ENCODE data around the gene SDK2.

Gene SDK2

DNA sequence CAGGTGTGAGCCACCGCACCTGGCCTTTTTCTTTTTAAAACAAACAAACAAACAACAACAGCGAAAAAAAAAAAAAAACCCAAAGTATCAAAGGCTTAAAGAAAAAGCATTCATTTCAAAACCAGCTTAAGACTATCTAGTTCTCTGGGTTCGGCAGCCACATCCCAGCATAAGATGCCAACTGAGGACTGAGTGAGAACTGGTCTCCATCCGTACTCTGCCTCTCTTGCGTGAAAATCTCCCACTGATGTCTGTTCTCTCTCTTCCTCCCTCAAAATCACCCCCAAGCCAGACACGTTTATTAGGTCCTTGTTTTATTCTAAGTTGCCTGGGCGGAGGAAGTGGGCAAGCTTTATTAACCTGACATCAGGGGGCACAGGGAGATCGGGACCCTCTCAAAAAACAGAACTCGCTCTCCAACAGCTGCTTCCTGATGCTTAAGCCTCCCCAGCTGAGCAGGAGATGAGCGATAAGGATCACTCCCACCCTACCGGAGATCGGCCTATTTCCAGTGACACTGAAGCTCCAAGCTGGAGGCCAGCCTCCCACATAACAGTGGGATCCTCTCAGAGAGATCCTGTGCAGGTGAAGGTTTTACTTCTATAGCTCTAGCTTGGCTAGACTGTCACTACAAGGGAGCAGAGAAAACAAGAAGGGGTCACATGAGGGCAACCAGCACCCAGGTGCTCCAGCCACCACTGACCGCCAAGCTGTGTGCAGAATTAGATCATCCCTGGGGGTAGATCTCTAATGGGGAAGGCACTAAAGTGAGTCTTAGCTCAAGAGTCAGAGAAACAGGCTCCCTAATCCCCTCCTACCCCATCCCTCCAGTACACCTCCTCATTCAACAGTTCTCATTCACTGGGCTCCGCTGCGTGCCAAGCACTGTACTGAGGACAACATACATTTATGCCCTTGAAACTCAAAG lies 346.0 kb downstream of the SDK2 start:
- peaks cover 11 to 20% of the 10 kb centered on the region in 2 donors for H3K4me1 ChIP-seq (ENCODE audit: control insufficient read depth in 2 of 2, insufficient read depth in 2 of 2, low read length in 2 of 2)
- no peaks in the 10 kb centered on the region for H3K27me3 ChIP-seq (ENCODE audit: control insufficient read depth in 2 of 2, insufficient read depth in 2 of 2, low read length in 2 of 2)
- no peak overlapping the region for H3K27ac ChIP-seq (ENCODE audit: low read depth in 2 of 2, low read length in 2 of 2)
- H3K4me3 ChIP-seq (ENCODE audit: low read length in 2 of 2): no peak overlapping the region
- H3K9me3 ChIP-seq (ENCODE audit: control insufficient read depth in 2 of 2, low read length in 2 of 2): no peaks in the 10 kb centered on the region
- H3K9ac ChIP-seq (ENCODE audit: low read depth in 1 of 2, low read length in 2 of 2): no peak overlapping the region
- peaks cover 3 to 5% of the 10 kb centered on the region in 2 donors for H3K36me3 ChIP-seq (ENCODE audit: control insufficient read depth in 2 of 2, insufficient read depth in 2 of 2, low read length in 2 of 2)

DNA sequence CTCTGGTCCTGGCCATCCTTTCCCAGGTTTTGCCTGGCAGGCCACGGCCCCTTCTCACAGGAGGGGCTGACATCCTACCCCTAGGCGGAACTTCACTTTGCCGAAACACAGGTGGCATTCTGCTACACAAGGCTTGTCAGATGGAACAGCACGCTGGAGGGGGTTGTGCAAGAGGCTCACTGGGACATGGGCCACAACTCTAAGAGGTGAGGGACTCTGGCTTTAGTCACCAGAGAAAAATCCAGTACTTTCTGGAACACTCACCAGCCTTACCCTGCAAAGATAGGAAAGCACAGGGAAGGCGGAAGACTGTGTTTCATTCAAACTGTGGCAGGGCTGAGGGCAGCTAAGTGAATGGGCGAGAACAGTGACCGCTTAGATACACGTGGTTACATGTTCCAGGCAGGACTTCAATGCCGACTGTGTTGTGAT lies 350.7 kb downstream of the SDK2 start:
- H3K9ac ChIP-seq (ENCODE audit: low read depth in 1 of 2, low read length in 2 of 2): no peak overlapping the region
- peaks cover 1 to 2% of the 10 kb centered on the region in 2 donors for H3K36me3 ChIP-seq (ENCODE audit: control insufficient read depth in 2 of 2, insufficient read depth in 2 of 2, low read length in 2 of 2)
- H3K27me3 ChIP-seq (ENCODE audit: control insufficient read depth in 2 of 2, insufficient read depth in 2 of 2, low read length in 2 of 2): no peaks in the 10 kb centered on the region
- H3K4me1 ChIP-seq (ENCODE audit: control insufficient read depth in 2 of 2, insufficient read depth in 2 of 2, low read length in 2 of 2): peaks cover 43 to 52% of the 10 kb centered on the region in 2 donors
- no peaks in the 10 kb centered on the region for H3K9me3 ChIP-seq (ENCODE audit: control insufficient read depth in 2 of 2, low read length in 2 of 2)
- no peak overlapping the region for H3K4me3 ChIP-seq (ENCODE audit: low read length in 2 of 2)
- H3K27ac ChIP-seq (ENCODE audit: low read depth in 2 of 2, low read length in 2 of 2): no peak overlapping the region

DNA sequence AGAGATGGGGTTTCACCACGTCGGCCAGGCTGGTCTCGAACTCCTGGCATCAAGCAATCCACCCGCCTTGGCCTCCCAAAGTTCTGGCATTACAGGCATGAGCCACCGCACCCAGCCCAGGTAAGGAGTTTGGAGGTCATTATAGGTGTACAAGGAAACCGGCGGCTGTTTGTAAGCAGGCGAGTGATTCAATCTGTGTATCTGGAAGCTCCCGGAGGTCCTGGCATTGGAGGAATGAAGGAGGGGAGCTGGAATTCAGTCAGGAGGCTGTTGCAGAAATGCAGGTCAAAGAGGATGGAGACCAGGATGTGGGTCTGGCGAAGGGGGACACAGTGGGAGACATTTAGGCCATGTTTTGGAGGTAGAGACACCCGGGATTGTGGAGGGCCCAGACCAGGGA lies 351.2 kb downstream of the SDK2 start:
- H3K36me3 ChIP-seq (ENCODE audit: control insufficient read depth in 2 of 2, insufficient read depth in 2 of 2, low read length in 2 of 2): peaks cover 0 to 2% of the 10 kb centered on the region in 2 donors
- no peak overlapping the region for H3K4me3 ChIP-seq (ENCODE audit: low read length in 2 of 2)
- H3K27me3 ChIP-seq (ENCODE audit: control insufficient read depth in 2 of 2, insufficient read depth in 2 of 2, low read length in 2 of 2): no peaks in the 10 kb centered on the region
- H3K9me3 ChIP-seq (ENCODE audit: control insufficient read depth in 2 of 2, low read length in 2 of 2): no peaks in the 10 kb centered on the region
- H3K9ac ChIP-seq (ENCODE audit: low read depth in 1 of 2, low read length in 2 of 2): no peak overlapping the region
- H3K4me1 ChIP-seq (ENCODE audit: control insufficient read depth in 2 of 2, insufficient read depth in 2 of 2, low read length in 2 of 2): peaks cover 45 to 51% of the 10 kb centered on the region in 2 donors
- no peak overlapping the region for H3K27ac ChIP-seq (ENCODE audit: low read depth in 2 of 2, low read length in 2 of 2)

DNA sequence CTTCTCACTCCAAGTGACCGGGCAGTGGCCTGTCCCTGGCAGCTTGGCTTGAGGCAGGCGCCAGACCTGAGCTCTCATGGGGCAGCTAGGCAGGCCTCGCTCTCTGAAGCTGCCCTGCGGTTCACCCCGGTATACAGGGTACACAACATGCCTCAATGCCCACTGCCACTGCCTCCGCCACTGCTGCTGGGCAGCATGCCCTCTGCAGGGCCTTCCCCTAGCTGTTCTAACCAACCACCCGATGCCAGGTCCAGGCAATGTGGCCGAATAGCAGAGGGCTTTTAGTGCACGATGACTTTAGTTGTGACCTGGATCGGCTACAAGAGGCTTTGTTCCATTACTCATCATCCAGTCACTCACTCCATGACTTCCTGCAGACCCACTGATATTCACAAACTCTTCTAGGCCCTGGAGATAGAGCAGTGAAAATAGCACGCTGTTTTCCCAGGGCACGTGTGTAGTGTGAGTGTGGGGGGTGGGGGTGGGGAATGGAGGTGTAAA lies 352.2 kb downstream of the SDK2 start:
- no peaks in the 10 kb centered on the region for H3K9me3 ChIP-seq (ENCODE audit: control insufficient read depth in 2 of 2, low read length in 2 of 2)
- peaks cover 0 to 2% of the 10 kb centered on the region in 2 donors for H3K36me3 ChIP-seq (ENCODE audit: control insufficient read depth in 2 of 2, insufficient read depth in 2 of 2, low read length in 2 of 2)
- H3K27ac ChIP-seq (ENCODE audit: low read depth in 2 of 2, low read length in 2 of 2): peak overlapping the region; percentile 67 to 80
- H3K9ac ChIP-seq (ENCODE audit: low read depth in 1 of 2, low read length in 2 of 2): peak overlapping the region; percentile 24 to 41
- H3K4me3 ChIP-seq (ENCODE audit: low read length in 2 of 2): peak overlapping the region in 1 of 2 donors; percentile 19
- no peaks in the 10 kb centered on the region for H3K27me3 ChIP-seq (ENCODE audit: control insufficient read depth in 2 of 2, insufficient read depth in 2 of 2, low read length in 2 of 2)
- peaks cover 46 to 57% of the 10 kb centered on the region in 2 donors for H3K4me1 ChIP-seq (ENCODE audit: control insufficient read depth in 2 of 2, insufficient read depth in 2 of 2, low read length in 2 of 2)

DNA sequence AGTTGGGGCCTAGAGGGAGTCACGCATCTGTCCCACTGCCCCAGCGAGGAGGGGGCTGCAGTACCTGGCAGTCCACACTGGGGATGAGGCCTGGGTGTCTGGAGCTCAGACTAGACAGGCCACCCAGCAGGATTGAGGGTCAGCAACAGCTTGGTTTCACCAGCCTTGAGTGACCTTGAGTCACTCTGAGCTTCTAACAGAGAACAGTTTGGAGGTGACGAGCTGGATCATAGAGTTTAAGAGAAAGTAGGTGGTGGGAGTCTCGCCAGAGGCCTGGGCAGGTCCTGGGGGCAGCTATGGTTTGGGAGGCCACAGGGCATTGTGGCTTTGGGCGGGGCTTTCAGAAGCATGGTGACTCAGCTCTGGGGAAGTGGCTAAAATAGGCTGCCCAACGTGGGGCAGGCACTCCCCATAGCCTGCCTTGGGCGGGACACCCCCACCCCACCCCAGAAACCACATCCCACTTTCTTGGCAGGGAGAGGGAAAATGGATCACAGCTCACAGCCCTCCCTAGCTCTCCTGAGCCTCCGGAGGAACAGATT lies 352.9 kb downstream of the SDK2 start:
- peak overlapping the region; percentile 19 to 26 for H3K4me3 ChIP-seq (ENCODE audit: low read length in 2 of 2)
- peak overlapping the region; percentile 67 to 80 for H3K27ac ChIP-seq (ENCODE audit: low read depth in 2 of 2, low read length in 2 of 2)
- H3K4me1 ChIP-seq (ENCODE audit: control insufficient read depth in 2 of 2, insufficient read depth in 2 of 2, low read length in 2 of 2): peaks cover 50 to 57% of the 10 kb centered on the region in 2 donors
- no peaks in the 10 kb centered on the region for H3K9me3 ChIP-seq (ENCODE audit: control insufficient read depth in 2 of 2, low read length in 2 of 2)
- peak overlapping the region; percentile 24 to 41 for H3K9ac ChIP-seq (ENCODE audit: low read depth in 1 of 2, low read length in 2 of 2)
- H3K27me3 ChIP-seq (ENCODE audit: control insufficient read depth in 2 of 2, insufficient read depth in 2 of 2, low read length in 2 of 2): no peaks in the 10 kb centered on the region
- peaks cover 3 to 6% of the 10 kb centered on the region in 2 donors for H3K36me3 ChIP-seq (ENCODE audit: control insufficient read depth in 2 of 2, insufficient read depth in 2 of 2, low read length in 2 of 2)

DNA sequence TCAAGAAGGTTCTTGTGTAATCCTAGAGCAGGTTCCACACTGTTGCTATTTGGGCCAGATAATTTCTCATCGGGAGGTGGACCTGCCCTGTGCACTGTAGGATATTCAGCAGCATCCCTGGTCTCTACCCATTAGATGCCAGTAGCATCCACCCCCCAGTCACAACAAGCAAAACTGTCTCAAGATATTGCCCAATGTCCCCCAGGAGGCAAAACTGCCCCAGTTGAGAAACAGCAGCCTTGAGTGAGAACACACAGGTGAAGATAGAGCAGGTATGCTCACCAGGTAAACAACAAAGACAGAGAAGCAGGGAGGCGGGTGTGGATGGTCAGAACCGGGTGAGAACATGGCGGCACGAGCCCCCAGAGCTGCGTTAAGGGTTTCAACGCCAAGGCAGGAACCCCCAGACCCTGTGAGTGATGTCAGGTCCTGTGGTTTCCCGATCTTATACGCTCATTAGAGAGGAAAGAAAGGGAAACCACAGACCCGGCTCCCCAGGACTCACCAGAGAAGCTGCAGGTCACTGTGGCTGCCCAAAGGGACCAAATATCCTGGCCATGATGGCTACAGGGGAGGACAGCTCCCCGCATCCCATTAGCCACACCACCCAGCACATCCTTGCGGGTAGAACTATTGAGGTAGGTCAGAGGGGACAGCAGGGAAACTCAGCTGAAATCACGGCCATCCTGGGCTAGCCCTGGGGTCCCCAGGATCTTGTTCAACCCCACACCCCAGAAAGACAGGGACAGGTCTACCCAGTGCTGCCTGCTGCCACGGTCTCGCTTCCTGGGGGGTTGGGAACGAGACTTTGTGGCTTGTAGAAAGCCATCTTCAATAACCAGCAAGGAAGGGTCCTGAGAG lies 353.6 kb downstream of the SDK2 start:
- Histone ChIP-seq H3K27ac (ENCODE audit: low read depth in 2 of 2, low read length in 2 of 2) (peak overlapping the region; percentile 74 to 80), H3K4me1 (ENCODE audit: control insufficient read depth in 2 of 2, insufficient read depth in 2 of 2, low read length in 2 of 2) (peaks cover 50 to 57% of the 10 kb centered on the region in 2 donors), H3K4me3 (ENCODE audit: low read length in 2 of 2) (peak overlapping the region; percentile 3 to 26), H3K27me3 (ENCODE audit: control insufficient read depth in 2 of 2, insufficient read depth in 2 of 2, low read length in 2 of 2) (no peaks in the 10 kb centered on the region), H3K36me3 (ENCODE audit: control insufficient read depth in 2 of 2, insufficient read depth in 2 of 2, low read length in 2 of 2) (peaks cover 8 to 12% of the 10 kb centered on the region in 2 donors), H3K9me3 (ENCODE audit: control insufficient read depth in 2 of 2, low read length in 2 of 2) (no peaks in the 10 kb centered on the region), H3K9ac (ENCODE audit: low read depth in 1 of 2, low read length in 2 of 2) (peak overlapping the region in 1 of 2 donors; percentile 24)

DNA sequence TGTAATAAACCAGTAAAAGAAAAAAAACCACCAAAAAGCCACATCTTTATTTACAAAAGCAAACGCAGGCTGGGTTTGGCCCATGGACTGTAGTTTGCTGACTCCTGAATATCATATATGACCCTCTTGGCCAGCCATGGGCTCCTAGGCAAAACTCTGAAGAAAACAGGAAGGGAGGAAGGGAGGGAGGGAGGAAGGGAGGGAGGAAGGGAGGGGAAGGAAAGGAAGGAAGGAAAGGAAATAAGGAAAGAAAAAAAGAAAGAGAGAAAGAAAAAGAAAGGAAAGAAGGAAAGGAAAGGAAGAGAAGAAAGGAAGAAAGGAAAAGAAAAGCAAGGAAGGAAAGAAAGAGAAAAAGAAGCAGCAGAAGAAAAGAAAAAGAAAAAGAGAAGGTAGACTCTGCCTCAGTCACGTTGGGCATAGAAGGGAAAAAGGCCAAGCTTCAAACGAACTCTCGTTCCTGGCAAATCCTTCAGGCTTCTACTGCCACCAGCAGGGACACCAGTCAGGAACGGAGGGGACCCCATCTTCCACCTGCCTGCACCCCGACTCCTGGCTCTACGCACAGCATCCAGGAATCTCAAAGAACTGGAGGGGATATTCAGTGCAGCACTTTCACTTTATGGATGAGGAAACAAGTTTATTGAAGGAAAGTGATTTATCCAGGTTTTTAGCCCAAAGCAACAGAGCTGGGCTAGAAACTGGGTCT lies 354.5 kb downstream of the SDK2 start:
- Histone ChIP-seq H3K36me3 (ENCODE audit: control insufficient read depth in 2 of 2, insufficient read depth in 2 of 2, low read length in 2 of 2) (peaks cover 17 to 20% of the 10 kb centered on the region in 2 donors), H3K27ac (ENCODE audit: low read depth in 2 of 2, low read length in 2 of 2) (peak overlapping the region; percentile 74 to 80), H3K4me1 (ENCODE audit: control insufficient read depth in 2 of 2, insufficient read depth in 2 of 2, low read length in 2 of 2) (peaks cover 50 to 57% of the 10 kb centered on the region in 2 donors), H3K27me3 (ENCODE audit: control insufficient read depth in 2 of 2, insufficient read depth in 2 of 2, low read length in 2 of 2) (no peaks in the 10 kb centered on the region), H3K9ac (ENCODE audit: low read depth in 1 of 2, low read length in 2 of 2) (no peak overlapping the region), H3K4me3 (ENCODE audit: low read length in 2 of 2) (no peak overlapping the region), H3K9me3 (ENCODE audit: control insufficient read depth in 2 of 2, low read length in 2 of 2) (no peaks in the 10 kb centered on the region)

DNA sequence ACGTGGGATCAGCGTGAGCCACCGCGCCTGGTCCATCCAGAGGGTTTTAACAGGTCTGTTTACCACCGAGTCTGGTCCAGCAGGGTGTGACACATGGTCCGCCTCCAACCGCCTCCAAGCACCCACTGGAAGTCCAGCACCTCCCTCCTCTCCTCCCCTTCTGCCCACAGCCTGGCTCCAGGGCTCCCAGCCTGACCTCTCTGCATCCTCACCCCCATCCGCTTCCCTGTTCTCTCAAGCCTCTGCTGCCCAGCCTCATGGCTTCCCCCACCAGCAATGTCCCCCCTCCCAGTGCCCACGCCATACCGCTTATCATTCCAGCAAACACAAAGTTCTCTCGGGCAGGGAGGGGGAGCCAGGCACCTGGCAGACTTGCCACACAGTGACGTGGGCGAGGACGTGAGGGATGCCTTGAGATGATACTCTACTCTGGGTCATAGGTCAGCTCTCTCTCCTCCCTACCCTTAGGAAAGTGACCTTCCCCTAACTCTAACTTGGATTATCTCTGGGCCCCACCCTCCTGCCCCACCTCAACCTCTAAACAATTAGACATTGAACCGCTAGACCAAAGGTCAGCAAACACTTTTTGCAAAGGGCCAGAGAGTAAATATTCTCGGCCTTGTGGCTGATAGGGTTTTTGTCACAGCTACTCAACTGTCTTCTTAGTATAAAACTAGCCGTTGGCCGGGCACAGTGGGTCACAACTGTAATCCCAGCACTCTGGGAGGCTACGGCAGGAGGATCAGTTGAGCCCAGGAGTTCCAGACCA lies 355.5 kb downstream of the SDK2 start:
- H3K27ac ChIP-seq (ENCODE audit: low read depth in 2 of 2, low read length in 2 of 2): peak overlapping the region; percentile 74 to 80
- H3K27me3 ChIP-seq (ENCODE audit: control insufficient read depth in 2 of 2, insufficient read depth in 2 of 2, low read length in 2 of 2): no peaks in the 10 kb centered on the region
- H3K36me3 ChIP-seq (ENCODE audit: control insufficient read depth in 2 of 2, insufficient read depth in 2 of 2, low read length in 2 of 2): peaks cover 19 to 22% of the 10 kb centered on the region in 2 donors
- no peaks in the 10 kb centered on the region for H3K9me3 ChIP-seq (ENCODE audit: control insufficient read depth in 2 of 2, low read length in 2 of 2)
- H3K4me3 ChIP-seq (ENCODE audit: low read length in 2 of 2): no peak overlapping the region
- peaks cover 50 to 57% of the 10 kb centered on the region in 2 donors for H3K4me1 ChIP-seq (ENCODE audit: control insufficient read depth in 2 of 2, insufficient read depth in 2 of 2, low read length in 2 of 2)
- H3K9ac ChIP-seq (ENCODE audit: low read depth in 1 of 2, low read length in 2 of 2): peak overlapping the region in 1 of 2 donors; percentile 14

DNA sequence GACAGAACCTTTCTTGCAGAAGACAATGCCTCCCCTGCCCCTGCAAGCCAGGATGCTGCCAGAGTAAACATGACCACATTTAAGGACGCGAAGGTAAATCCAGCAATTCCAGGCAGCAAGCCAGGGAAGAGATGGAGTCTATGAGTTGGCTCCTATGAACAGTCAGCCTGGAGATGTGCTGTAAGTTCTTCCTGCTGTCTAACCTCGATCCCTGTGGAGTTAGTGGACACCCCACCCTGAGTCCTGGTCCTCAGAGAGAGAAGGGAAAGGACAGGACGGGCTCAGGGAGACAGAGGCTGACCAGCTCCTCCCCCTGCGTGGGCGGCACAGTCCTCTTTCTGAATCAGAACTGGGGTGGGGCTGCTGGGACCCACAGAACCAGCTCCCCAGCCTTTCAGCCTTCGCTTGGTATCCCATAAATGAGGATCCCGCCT lies 357.4 kb downstream of the SDK2 start:
- no peak overlapping the region for H3K27ac ChIP-seq (ENCODE audit: low read depth in 2 of 2, low read length in 2 of 2)
- H3K4me1 ChIP-seq (ENCODE audit: control insufficient read depth in 2 of 2, insufficient read depth in 2 of 2, low read length in 2 of 2): peaks cover 41 to 43% of the 10 kb centered on the region in 2 donors
- no peaks in the 10 kb centered on the region for H3K9me3 ChIP-seq (ENCODE audit: control insufficient read depth in 2 of 2, low read length in 2 of 2)
- no peaks in the 10 kb centered on the region for H3K27me3 ChIP-seq (ENCODE audit: control insufficient read depth in 2 of 2, insufficient read depth in 2 of 2, low read length in 2 of 2)
- H3K4me3 ChIP-seq (ENCODE audit: low read length in 2 of 2): no peak overlapping the region
- H3K9ac ChIP-seq (ENCODE audit: low read depth in 1 of 2, low read length in 2 of 2): no peak overlapping the region
- H3K36me3 ChIP-seq (ENCODE audit: control insufficient read depth in 2 of 2, insufficient read depth in 2 of 2, low read length in 2 of 2): peaks cover 19 to 23% of the 10 kb centered on the region in 2 donors
